HepG2 (cell line): ENCODE results near the gene ACSL6. TPM values are rescaled to one million over a fixed set of nuclear protein-coding genes. Genes with fewer than 3 reads are reported as not detected.

ENCODE experiments used
- AKAP8 ChIP-seq: sonication (generic); formaldehyde crosslinking; IDR thresholded peaks from 2 replicates; pipeline ENCODE4 v1.5.1; 2020; ENCODE audit warnings: mild to moderate bottlenecking, missing genetic modification reagents
- ASH2L ChIP-seq: fragments of 300-600, 200-600 bp; sonication (generic); IDR thresholded peaks from 2 replicates; pipeline ENCODE4 v1.7.0; 2017; ENCODE audit warnings: low read depth, mild to moderate bottlenecking, moderate library complexity, mixed read lengths, low read length; ENCODE audit not compliant: insufficient read length
- BRCA1 ChIP-seq: sonication (generic); formaldehyde crosslinking; IDR thresholded peaks from 2 replicates; pipeline ENCODE4 v1.4.0; 2020; ENCODE audit warnings: missing genetic modification reagents
- CBX1 ChIP-seq: IDR thresholded peaks from one replicate; pipeline ENCODE4 v1.6.1; 2016; ENCODE audit warnings: antibody characterized with exemption, low read depth
- DNMT3B ChIP-seq: conservative IDR thresholded peaks from 2 replicates; pipeline ENCODE4 v1.6.1; 2016; ENCODE audit warnings: missing biosample characterization, control low read depth
- ERF ChIP-seq: IDR thresholded peaks from 2 replicates; pipeline ENCODE4 v1.6.1; 2018; ENCODE audit warnings: missing biosample characterization, missing genetic modification reagents
- GFI1 ChIP-seq: sonication (generic); formaldehyde crosslinking; IDR thresholded peaks from 2 replicates; pipeline ENCODE4 v1.5.0; 2020; ENCODE audit warnings: missing genetic modification reagents, mild to moderate bottlenecking, borderline replicate concordance
- HNRNPLL ChIP-seq: fragments of 200-400 bp; formaldehyde crosslinking; IDR thresholded peaks from 2 replicates; pipeline ENCODE4 v1.6.1; 2017; ENCODE audit warnings: mild to moderate bottlenecking, low read depth, low read length; ENCODE audit not compliant: poor library complexity, severe bottlenecking
- HOXA5 ChIP-seq: sonication (generic); formaldehyde crosslinking; IDR thresholded peaks from 2 replicates; pipeline ENCODE4 v1.4.0; 2020; ENCODE audit warnings: missing genetic modification reagents
- JUND ChIP-seq: sonication (generic); formaldehyde crosslinking; IDR thresholded peaks from 2 replicates; pipeline ENCODE4 v1.8.0; 2022; ENCODE audit warnings: mild to moderate bottlenecking, missing genetic modification reagents
- NFKBIZ ChIP-seq: IDR thresholded peaks from 2 replicates; pipeline ENCODE4 v1.6.1; 2018; ENCODE audit warnings: missing genetic modification reagents, missing compliant biosample characterization
- PHF21A ChIP-seq: sonication (generic); formaldehyde crosslinking; IDR thresholded peaks from 2 replicates; pipeline ENCODE4 v1.5.0; 2020; ENCODE audit warnings: mild to moderate bottlenecking, missing genetic modification reagents
- SNAPC2 ChIP-seq: sonication (generic); formaldehyde crosslinking; IDR thresholded peaks from 2 replicates; pipeline ENCODE4 v1.8.1; 2022; ENCODE audit warnings: mild to moderate bottlenecking, missing genetic modification reagents
- TARDBP ChIP-seq: sonication (generic); formaldehyde crosslinking; IDR thresholded peaks from 2 replicates; pipeline ENCODE4 v1.8.0; 2022; ENCODE audit warnings: mild to moderate bottlenecking, missing genetic modification reagents
- ZFP90 ChIP-seq: sonication (generic); formaldehyde crosslinking; IDR thresholded peaks from 2 replicates; pipeline ENCODE4 v1.8.0; 2022; ENCODE audit warnings: missing genetic modification reagents, mild to moderate bottlenecking, inconsistent platforms, borderline replicate concordance
- ZNF143 ChIP-seq: sonication (generic); formaldehyde crosslinking; IDR thresholded peaks from 2 replicates; pipeline ENCODE4 v1.4.0; 2020; ENCODE audit warnings: missing genetic modification reagents
- ZNF160 ChIP-seq: sonication (generic); formaldehyde crosslinking; IDR thresholded peaks from 2 replicates; pipeline ENCODE4 v1.8.0; 2022; ENCODE audit warnings: mild to moderate bottlenecking, inconsistent platforms, missing genetic modification reagents
- ZNF343 ChIP-seq: sonication (generic); formaldehyde crosslinking; IDR thresholded peaks from 2 replicates; pipeline ENCODE4 v1.4.0; 2020; ENCODE audit warnings: mild to moderate bottlenecking, missing genetic modification reagents
- ZNF552 ChIP-seq: sonication (generic); formaldehyde crosslinking; IDR thresholded peaks from 2 replicates; pipeline ENCODE4 v1.9.0; 2022; ENCODE audit warnings: missing genetic modification reagents, mild to moderate bottlenecking, borderline replicate concordance
- ZNF598 ChIP-seq: sonication (generic); formaldehyde crosslinking; IDR thresholded peaks from 2 replicates; pipeline ENCODE4 v1.5.1; 2020; ENCODE audit warnings: mild to moderate bottlenecking, missing genetic modification reagents, borderline replicate concordance
- ZNF644 ChIP-seq: IDR thresholded peaks from 2 replicates; pipeline ENCODE4 v1.6.1; 2016; ENCODE audit warnings: low read depth
- polyA plus RNA-seq, 8 experiments: library from polyadenylated mRNA; depleted of rRNA in 3 of 8; stranded (reverse) in 7 of 8; unstranded in 1 of 8; fragments of >200 nt; fragmentation: Illumina TruSeq in 4 of 8; extraction: Trizol in 4 of 8; gene quantifications; 2 replicates each; pipeline versions ENCODE4 v1.2.1 to v1.2.3, GENCODE V29; 2011 to 2016; ENCODE audit warnings: low read depth in 4 of 8, missing spikeins in 1 of 8, mixed read lengths in 1 of 8; ENCODE audit not compliant: insufficient read depth in 1 of 8
- total RNA-seq, 5 experiments: library from RNA; depleted of rRNA; stranded (reverse); fragments of >200 nt; fragmentation: Illumina TruSeq; extraction: Trizol; gene quantifications; 2 replicates each; pipeline ENCODE4 v1.2.3, GENCODE V29; 2016; ENCODE audit warnings: low read depth in 1 of 5
- TF ChIP-seq, protein P1 (sequence below): sonication (generic); formaldehyde crosslinking; IDR thresholded peaks from 2 replicates; pipeline ENCODE4 v1.8.0; 2022; ENCODE audit warnings: missing genetic modification reagents, mild to moderate bottlenecking, inconsistent platforms, borderline replicate concordance
- TF ChIP-seq, protein P2 (sequence below): sonication (generic); formaldehyde crosslinking; IDR thresholded peaks from 2 replicates; pipeline ENCODE4 v1.4.0; 2020; ENCODE audit warnings: missing genetic modification reagents
- TF ChIP-seq, protein P3 (sequence below): sonication (generic); formaldehyde crosslinking; IDR thresholded peaks from 2 replicates; pipeline ENCODE4 v1.8.1; 2023; ENCODE audit warnings: mild to moderate bottlenecking, missing genetic modification reagents
- TF ChIP-seq, protein P4 (sequence below): sonication (generic); formaldehyde crosslinking; conservative IDR thresholded peaks from 2 replicates; pipeline ENCODE4 v1.8.0; 2022; ENCODE audit warnings: missing genetic modification reagents
- TF ChIP-seq, protein P5 (sequence below): sonication (generic); formaldehyde crosslinking; IDR thresholded peaks from 2 replicates; pipeline ENCODE4 v1.4.0; 2020; ENCODE audit warnings: missing genetic modification reagents

ACSL6 gene
- total and polyA plus RNA-seq, 2 of the 13 experiments (the other 11 are each of a cell fraction or from before 2014, with no cell fraction given): 3.7 to 3.8 TPM

DNA sequence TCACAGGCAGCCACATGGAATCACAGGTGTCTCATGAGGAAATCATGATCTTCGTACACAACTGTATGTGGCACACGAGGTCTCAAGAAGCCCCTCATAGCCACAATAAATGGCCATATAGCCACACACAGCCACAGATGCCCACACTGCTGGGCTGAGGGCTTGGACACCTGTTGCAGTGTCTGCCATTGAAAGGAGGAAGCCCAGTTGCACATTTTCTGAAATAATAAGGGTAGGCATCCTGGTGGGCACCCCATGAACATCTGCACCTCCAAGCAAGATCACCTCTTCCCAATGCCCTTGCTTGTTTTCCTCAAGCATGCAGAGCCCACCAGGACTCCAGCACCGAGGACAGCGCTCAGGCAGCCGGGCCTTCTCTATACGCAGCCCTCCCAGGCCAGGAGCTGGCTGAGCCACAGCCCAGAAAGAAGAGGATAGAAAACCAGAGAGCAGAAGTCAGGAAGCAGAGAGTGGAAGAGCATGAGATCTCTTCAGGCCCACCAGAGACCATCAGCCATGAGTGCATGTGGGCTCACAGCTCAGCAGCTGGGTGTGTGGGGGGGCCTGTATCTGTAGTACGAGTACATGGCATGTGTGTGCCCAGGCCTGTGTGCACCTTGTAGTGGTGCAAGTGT lies 1.0 kb upstream of the ACSL6 start (continued):
- TF ChIP-seq, protein P1, sequence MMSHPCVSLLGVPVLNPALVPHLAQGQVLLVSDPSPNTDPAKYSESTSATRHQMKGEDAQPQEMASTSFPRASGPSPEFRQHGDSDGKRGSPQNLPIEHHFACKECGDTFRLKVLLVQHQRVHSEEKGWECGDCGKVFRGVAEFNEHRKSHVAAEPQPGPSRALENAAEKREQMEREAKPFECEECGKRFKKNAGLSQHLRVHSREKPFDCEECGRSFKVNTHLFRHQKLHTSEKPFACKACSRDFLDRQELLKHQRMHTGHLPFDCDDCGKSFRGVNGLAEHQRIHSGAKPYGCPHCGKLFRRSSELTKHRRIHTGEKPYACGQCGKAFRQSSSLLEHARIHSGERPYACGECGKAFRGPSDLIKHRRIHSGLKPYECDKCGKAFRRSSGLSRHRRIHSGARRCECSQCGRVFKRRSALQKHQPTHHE (CRISPR knock-in tag): no peak
- TF ChIP-seq, protein P2, sequence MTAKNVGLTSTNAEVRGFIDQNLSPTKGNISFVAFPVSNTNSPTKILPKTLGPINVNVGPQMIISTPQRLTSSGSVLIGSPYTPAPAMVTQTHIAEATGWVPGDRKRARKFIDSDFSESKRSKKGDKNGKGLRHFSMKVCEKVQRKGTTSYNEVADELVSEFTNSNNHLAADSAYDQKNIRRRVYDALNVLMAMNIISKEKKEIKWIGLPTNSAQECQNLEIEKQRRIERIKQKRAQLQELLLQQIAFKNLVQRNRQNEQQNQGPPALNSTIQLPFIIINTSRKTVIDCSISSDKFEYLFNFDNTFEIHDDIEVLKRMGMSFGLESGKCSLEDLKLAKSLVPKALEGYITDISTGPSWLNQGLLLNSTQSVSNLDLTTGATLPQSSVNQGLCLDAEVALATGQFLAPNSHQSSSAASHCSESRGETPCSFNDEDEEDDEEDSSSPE (CRISPR knock-in tag): peak; percentile 23; the same call in 1 of the 2 replicates
- TF ChIP-seq DNMT3B: no peak; the same call in 1 of the 2 replicates
- TF ChIP-seq CBX1: no peak
- TF ChIP-seq AKAP8: no peak
- TF ChIP-seq ZNF143 (CRISPR knock-in tag): no peak
- no peak for TF ChIP-seq ZNF644 (CRISPR knock-in tag)
- no peak for TF ChIP-seq PHF21A (CRISPR knock-in tag)
- no peak for TF ChIP-seq ZNF552 (CRISPR knock-in tag)
- no peak for TF ChIP-seq TARDBP (CRISPR knock-in tag)
- no peak for TF ChIP-seq GFI1 (CRISPR knock-in tag)
- TF ChIP-seq, protein P3, sequence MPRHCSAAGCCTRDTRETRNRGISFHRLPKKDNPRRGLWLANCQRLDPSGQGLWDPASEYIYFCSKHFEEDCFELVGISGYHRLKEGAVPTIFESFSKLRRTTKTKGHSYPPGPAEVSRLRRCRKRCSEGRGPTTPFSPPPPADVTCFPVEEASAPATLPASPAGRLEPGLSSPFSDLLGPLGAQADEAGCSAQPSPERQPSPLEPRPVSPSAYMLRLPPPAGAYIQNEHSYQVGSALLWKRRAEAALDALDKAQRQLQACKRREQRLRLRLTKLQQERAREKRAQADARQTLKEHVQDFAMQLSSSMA: no peak
- no peak for TF ChIP-seq ZNF343 (CRISPR knock-in tag)
- TF ChIP-seq NFKBIZ: 0 out of 2 replicates have a peak, but pooled peaks have one; percentile 76
- TF ChIP-seq ZNF598 (CRISPR knock-in tag): peak; percentile 36; the same call in 1 of the 2 replicates
- TF ChIP-seq ZNF160 (CRISPR knock-in tag): peak; percentile 83; the same call in 1 of the 2 replicates
- TF ChIP-seq BRCA1 (CRISPR knock-in tag): peak; percentile 79; the same call in 1 of the 2 replicates
- peak; percentile 90 for TF ChIP-seq ERF (CRISPR knock-in tag)
- TF ChIP-seq, protein P4, sequence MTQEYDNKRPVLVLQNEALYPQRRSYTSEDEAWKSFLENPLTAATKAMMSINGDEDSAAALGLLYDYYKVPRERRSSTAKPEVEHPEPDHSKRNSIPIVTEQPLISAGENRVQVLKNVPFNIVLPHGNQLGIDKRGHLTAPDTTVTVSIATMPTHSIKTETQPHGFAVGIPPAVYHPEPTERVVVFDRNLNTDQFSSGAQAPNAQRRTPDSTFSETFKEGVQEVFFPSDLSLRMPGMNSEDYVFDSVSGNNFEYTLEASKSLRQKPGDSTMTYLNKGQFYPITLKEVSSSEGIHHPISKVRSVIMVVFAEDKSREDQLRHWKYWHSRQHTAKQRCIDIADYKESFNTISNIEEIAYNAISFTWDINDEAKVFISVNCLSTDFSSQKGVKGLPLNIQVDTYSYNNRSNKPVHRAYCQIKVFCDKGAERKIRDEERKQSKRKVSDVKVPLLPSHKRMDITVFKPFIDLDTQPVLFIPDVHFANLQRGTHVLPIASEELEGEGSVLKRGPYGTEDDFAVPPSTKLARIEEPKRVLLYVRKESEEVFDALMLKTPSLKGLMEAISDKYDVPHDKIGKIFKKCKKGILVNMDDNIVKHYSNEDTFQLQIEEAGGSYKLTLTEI (CRISPR knock-in tag): no peak
- TF ChIP-seq, protein P5, sequence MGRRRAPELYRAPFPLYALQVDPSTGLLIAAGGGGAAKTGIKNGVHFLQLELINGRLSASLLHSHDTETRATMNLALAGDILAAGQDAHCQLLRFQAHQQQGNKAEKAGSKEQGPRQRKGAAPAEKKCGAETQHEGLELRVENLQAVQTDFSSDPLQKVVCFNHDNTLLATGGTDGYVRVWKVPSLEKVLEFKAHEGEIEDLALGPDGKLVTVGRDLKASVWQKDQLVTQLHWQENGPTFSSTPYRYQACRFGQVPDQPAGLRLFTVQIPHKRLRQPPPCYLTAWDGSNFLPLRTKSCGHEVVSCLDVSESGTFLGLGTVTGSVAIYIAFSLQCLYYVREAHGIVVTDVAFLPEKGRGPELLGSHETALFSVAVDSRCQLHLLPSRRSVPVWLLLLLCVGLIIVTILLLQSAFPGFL (CRISPR knock-in tag): no peak
- no peak for TF ChIP-seq ASH2L
- TF ChIP-seq SNAPC2: 0 out of 2 replicates have a peak, but pooled peaks have one; percentile 48
- TF ChIP-seq JUND (CRISPR knock-in tag): no peak
- TF ChIP-seq HOXA5 (CRISPR knock-in tag): peak; percentile 81
- no peak for TF ChIP-seq HNRNPLL
- no peak for TF ChIP-seq ZFP90 (CRISPR knock-in tag)
